ENCODE results near the gene POU2F1.

DNA sequence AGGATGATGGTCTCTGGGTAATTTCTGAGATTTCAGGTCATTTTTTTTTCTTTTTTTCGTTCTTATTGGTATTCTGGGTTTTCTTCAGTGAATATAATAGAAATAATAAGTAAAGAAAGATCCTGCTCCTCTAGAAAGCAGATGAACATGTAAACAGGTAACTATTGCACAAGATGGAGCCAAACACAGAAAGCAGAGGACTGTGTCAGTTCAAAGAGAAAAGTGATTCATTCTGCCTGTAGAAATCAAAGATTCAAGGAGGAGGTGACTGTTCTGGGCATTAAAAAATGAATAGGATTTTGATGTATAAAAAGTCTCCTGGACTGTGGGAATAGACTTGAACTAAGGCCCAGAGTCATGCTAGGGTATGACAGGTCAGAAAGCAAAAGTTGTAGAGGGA lies 41.9 kb upstream of the POU2F1 start:
- TF ChIP-seq TAF1 (conservative IDR thresholded peaks at IDR 0.05) (no peak), SP1 (IDR thresholded peaks at IDR 0.05) (no peak), RAD21 (IDR thresholded peaks at IDR 0.05) (no peak), NR2F2 (IDR thresholded peaks at IDR 0.05) (no peak), FOXA1 (IDR thresholded peaks at IDR 0.05) (no peak), JUND (IDR thresholded peaks at IDR 0.05) (no peak), GABPA (IDR thresholded peaks at IDR 0.05 in 1 of 2, conservative IDR thresholded peaks at IDR 0.05 in 1 of 2) (no peak), YY1 (IDR thresholded peaks at IDR 0.05) (no peak)
- TF ChIP-seq, protein P1, sequence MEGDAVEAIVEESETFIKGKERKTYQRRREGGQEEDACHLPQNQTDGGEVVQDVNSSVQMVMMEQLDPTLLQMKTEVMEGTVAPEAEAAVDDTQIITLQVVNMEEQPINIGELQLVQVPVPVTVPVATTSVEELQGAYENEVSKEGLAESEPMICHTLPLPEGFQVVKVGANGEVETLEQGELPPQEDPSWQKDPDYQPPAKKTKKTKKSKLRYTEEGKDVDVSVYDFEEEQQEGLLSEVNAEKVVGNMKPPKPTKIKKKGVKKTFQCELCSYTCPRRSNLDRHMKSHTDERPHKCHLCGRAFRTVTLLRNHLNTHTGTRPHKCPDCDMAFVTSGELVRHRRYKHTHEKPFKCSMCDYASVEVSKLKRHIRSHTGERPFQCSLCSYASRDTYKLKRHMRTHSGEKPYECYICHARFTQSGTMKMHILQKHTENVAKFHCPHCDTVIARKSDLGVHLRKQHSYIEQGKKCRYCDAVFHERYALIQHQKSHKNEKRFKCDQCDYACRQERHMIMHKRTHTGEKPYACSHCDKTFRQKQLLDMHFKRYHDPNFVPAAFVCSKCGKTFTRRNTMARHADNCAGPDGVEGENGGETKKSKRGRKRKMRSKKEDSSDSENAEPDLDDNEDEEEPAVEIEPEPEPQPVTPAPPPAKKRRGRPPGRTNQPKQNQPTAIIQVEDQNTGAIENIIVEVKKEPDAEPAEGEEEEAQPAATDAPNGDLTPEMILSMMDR (IDR thresholded peaks at IDR 0.05; ENCODE audit: low read depth, low read length, missing input control) = no peak
- TF ChIP-seq, protein P2, sequence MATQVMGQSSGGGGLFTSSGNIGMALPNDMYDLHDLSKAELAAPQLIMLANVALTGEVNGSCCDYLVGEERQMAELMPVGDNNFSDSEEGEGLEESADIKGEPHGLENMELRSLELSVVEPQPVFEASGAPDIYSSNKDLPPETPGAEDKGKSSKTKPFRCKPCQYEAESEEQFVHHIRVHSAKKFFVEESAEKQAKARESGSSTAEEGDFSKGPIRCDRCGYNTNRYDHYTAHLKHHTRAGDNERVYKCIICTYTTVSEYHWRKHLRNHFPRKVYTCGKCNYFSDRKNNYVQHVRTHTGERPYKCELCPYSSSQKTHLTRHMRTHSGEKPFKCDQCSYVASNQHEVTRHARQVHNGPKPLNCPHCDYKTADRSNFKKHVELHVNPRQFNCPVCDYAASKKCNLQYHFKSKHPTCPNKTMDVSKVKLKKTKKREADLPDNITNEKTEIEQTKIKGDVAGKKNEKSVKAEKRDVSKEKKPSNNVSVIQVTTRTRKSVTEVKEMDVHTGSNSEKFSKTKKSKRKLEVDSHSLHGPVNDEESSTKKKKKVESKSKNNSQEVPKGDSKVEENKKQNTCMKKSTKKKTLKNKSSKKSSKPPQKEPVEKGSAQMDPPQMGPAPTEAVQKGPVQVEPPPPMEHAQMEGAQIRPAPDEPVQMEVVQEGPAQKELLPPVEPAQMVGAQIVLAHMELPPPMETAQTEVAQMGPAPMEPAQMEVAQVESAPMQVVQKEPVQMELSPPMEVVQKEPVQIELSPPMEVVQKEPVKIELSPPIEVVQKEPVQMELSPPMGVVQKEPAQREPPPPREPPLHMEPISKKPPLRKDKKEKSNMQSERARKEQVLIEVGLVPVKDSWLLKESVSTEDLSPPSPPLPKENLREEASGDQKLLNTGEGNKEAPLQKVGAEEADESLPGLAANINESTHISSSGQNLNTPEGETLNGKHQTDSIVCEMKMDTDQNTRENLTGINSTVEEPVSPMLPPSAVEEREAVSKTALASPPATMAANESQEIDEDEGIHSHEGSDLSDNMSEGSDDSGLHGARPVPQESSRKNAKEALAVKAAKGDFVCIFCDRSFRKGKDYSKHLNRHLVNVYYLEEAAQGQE (IDR thresholded peaks at IDR 0.05) = no peak
